OCI-LY1 (cell line): ENCODE measurements around the gene SLC25A51.

ENCODE experiments used
- H2AFZ ChIP-seq: fragments of 200-600 bp; sonication (generic), shearing (Covaris generic); 2 replicates; pipeline ENCODE4 v1.6.0; 2014; ENCODE audit warnings: antibody characterized with exemption, mild to moderate bottlenecking, low read length
- H3F3A ChIP-seq: fragments of 200-600 bp; sonication (generic), shearing (Covaris generic); 2 replicates; pipeline ENCODE4 v1.6.0; 2014; ENCODE audit warnings: mild to moderate bottlenecking, antibody characterized with exemption, low read length, moderate library complexity; ENCODE audit not compliant: insufficient read depth
- H3K27ac ChIP-seq: fragments of 200-600 bp; sonication (generic); 2 replicates; pipeline ENCODE4 v1.5.1; 2014; ENCODE audit warnings: low read length, mixed run types, mild to moderate bottlenecking, low read depth; ENCODE audit not compliant: poor library complexity, severe bottlenecking
- H3K27me3 ChIP-seq: fragments of 200-600 bp; sonication (generic); 2 replicates; pipeline ENCODE4 v1.6.0; 2014; ENCODE audit warnings: antibody characterized with exemption, mild to moderate bottlenecking, low read length, moderate library complexity; ENCODE audit not compliant: insufficient read depth
- H3K36me3 ChIP-seq: fragments of 200-600 bp; sonication (generic); 2 replicates; pipeline ENCODE4 v1.6.1; 2014; ENCODE audit warnings: mild to moderate bottlenecking, antibody characterized with exemption, low read length, moderate library complexity, mixed read lengths; ENCODE audit not compliant: insufficient read depth
- H3K4me1 ChIP-seq: fragments of 200-600 bp; sonication (generic); 2 replicates; pipeline ENCODE4 v1.5.1; 2014; ENCODE audit warnings: mild to moderate bottlenecking, low read length, moderate library complexity; ENCODE audit not compliant: insufficient read depth, severe bottlenecking
- H3K4me2 ChIP-seq: fragments of 200-600 bp; sonication (generic), shearing (Covaris generic); 2 replicates; pipeline ENCODE4 v1.6.1; 2014; ENCODE audit warnings: low read length
- H3K4me3 ChIP-seq: fragments of 200-600 bp; sonication (generic); 2 replicates; pipeline ENCODE4 v1.5.1; 2014; ENCODE audit warnings: low read length, low read depth, mild to moderate bottlenecking, mixed read lengths; ENCODE audit not compliant: poor library complexity, severe bottlenecking
- H3K79me2 ChIP-seq: fragments of 200-600 bp; shearing (Covaris generic); 2 replicates; pipeline ENCODE4 v1.6.1; 2016; ENCODE audit warnings: mixed run types, low read length, mixed read lengths; ENCODE audit not compliant: insufficient read depth
- H3K9ac ChIP-seq: fragments of 200-600 bp; sonication (generic), shearing (Covaris generic); 2 replicates; pipeline ENCODE4 v1.6.1; 2014; ENCODE audit warnings: mild to moderate bottlenecking, low read length, mixed read lengths
- H3K9me2 ChIP-seq: fragments of 200-600 bp; sonication (generic), shearing (Covaris generic); 2 replicates; pipeline ENCODE4 v1.6.1; 2014; ENCODE audit warnings: low read depth, mild to moderate bottlenecking, low read length, mixed read lengths
- H3K9me3 ChIP-seq: fragments of 200-600 bp; shearing (Covaris generic); 2 replicates; pipeline ENCODE4 v1.6.1; 2014; ENCODE audit warnings: low read length, mixed read lengths
- H4K20me1 ChIP-seq: fragments of 200-600 bp; sonication (generic), shearing (Covaris generic); 2 replicates; pipeline ENCODE4 v1.6.0; 2016; ENCODE audit warnings: mild to moderate bottlenecking, low read length; ENCODE audit not compliant: insufficient read depth
- CTCF ChIP-seq: fragments of 200-600 bp; sonication (generic), shearing (Covaris generic); IDR thresholded peaks from 2 replicates; pipeline ENCODE4 v1.5.1; 2017; ENCODE audit warnings: mild to moderate bottlenecking, antibody characterized with exemption, low read length, moderate library complexity, mixed read lengths
- EZH2 ChIP-seq: fragments of 200-600 bp; sonication (generic), shearing (Covaris generic); IDR thresholded peaks from 2 replicates; pipeline ENCODE4 v1.8.0; 2017; ENCODE audit warnings: borderline replicate concordance, mixed run types, mild to moderate bottlenecking, antibody characterized with exemption, low read length, moderate library complexity, mixed read lengths

SLC25A51 gene

DNA sequence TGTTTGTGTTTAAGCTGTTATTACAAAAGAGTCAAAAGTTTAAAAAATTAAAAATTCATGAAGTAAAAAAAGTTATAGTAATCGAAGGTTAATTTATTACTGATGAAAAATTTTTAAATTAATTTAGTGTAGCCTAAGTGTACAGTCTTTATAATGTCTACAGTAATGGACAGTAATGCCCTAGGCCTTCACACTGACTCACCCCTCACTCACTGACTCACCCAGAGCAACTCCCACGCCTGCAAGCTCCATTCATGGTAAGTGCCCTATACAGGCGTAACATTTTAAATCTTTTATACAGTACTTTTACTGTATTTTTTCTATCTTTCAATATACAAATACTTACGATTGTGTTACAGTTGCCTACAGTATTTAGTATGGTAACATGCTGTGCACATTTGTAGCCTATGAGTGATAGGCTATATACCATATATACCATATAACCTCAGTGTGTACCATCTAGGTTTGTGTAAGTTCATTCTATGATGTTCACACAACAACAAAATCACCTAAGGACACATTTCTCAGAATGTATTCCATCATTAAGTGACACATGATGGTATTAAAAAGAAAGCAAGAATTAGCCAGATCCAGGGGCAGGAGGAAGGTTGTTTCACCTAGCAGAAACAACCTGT is 63.2 kb downstream of the SLC25A51 start:
- no peak for TF ChIP-seq CTCF
- Histone ChIP-seq H3K9me2 (no peaks in the 10 kb centered on the region), H3K27me3 (no peaks in the 10 kb centered on the region), H2AFZ (no peak overlapping the region), H3K36me3 (peaks cover 3% of the 10 kb centered on the region; the same call in 1 of the 2 replicates), H3K4me2 (no peak overlapping the region), H3K9ac (no peak overlapping the region), H3F3A (no peaks in the 10 kb centered on the region), H3K4me3 (no peak overlapping the region), H3K4me1 (no peaks in the 10 kb centered on the region), H4K20me1 (no peaks in the 10 kb centered on the region), H3K9me3 (no peaks in the 10 kb centered on the region), H3K27ac (no peak overlapping the region), H3K79me2 (no peaks in the 10 kb centered on the region)

DNA sequence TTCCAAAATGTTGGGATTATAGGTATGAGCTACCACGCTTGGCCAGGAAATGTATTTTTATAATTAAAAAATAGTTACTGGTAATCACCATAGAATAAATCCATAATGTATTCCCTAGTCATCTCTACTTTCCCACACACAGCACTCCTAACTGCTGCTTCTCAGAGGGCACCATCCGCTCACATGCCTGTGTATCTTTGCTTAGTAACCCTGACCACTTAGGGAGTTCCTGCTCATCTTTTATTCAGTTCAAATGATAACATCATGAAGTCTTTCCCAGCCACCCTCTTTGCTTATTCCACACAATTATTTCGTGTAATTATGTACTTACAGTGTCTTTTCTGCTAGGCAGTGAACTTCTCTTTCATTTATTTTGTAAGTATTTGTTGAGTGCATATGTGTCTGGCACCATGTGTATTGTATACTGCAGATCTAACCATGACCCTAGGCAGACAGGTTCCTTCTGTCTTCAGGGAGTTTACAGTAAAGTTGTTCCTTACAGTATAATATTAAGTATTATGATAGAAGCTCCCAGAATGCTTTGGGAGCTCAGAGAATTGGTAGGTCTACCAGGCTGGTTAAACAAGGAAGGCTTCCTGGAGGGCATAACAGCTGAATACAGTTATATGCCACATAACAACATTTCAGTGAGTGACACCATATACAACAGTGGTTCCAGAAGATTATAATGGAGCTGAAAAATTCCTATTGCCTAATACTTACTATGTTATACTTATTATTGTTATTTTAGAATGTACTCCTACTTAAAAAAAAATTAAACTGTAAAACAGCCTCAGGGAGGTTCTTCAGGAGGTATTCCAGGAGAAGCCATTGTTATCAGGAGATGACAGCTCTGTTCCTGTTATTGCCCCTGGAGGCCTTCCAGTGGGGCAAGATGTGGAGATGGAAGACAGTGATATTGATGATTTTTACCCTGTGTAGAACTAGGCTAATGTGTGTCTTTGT is 64.1 kb downstream of the SLC25A51 start:
- H3K79me2 ChIP-seq: no peaks in the 10 kb centered on the region
- H3K9me2 ChIP-seq: no peaks in the 10 kb centered on the region
- no peak for TF ChIP-seq EZH2
- TF ChIP-seq CTCF: no peak
- no peak overlapping the region for H3K4me2 ChIP-seq
- H4K20me1 ChIP-seq: no peaks in the 10 kb centered on the region
- H3K4me3 ChIP-seq: no peak overlapping the region
- no peak overlapping the region for H3K27ac ChIP-seq
- H2AFZ ChIP-seq: no peak overlapping the region
- no peak overlapping the region for H3K9ac ChIP-seq
- H3K9me3 ChIP-seq: no peaks in the 10 kb centered on the region
- no peaks in the 10 kb centered on the region for H3F3A ChIP-seq
- no peaks in the 10 kb centered on the region for H3K27me3 ChIP-seq
- peaks cover 3% of the 10 kb centered on the region; the same call in 1 of the 2 replicates for H3K36me3 ChIP-seq
- H3K4me1 ChIP-seq: no peaks in the 10 kb centered on the region
